Measurements from ENCODE around the gene NOXRED1.

DNA sequence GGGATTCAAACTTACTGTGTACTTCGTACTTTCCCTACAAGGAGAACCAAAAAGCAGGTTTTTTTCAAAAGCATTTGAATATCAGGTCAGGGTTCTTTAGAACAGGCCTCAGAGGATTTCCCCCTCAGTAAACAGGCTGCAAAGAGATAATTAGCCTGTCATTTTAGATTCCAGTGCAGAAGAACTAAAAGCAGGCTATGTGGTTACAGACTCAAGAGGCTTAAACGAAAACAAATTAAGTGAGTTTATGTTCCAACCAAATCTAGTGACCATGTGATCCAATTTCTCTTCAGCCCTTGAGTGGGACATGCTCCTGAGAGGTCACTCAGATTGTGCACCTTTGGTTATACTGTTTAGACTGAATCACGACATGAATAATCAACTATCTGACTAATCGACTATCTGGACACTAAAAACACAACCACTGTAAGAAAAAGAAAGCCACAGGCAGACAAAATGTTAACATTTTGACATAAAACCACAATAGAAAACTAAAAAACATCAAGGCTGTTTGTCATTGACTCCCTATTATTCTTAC is 51.0 kb downstream of the NOXRED1 start:
- TF ChIP-seq, protein P1, sequence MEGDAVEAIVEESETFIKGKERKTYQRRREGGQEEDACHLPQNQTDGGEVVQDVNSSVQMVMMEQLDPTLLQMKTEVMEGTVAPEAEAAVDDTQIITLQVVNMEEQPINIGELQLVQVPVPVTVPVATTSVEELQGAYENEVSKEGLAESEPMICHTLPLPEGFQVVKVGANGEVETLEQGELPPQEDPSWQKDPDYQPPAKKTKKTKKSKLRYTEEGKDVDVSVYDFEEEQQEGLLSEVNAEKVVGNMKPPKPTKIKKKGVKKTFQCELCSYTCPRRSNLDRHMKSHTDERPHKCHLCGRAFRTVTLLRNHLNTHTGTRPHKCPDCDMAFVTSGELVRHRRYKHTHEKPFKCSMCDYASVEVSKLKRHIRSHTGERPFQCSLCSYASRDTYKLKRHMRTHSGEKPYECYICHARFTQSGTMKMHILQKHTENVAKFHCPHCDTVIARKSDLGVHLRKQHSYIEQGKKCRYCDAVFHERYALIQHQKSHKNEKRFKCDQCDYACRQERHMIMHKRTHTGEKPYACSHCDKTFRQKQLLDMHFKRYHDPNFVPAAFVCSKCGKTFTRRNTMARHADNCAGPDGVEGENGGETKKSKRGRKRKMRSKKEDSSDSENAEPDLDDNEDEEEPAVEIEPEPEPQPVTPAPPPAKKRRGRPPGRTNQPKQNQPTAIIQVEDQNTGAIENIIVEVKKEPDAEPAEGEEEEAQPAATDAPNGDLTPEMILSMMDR (IDR thresholded peaks at IDR 0.05) = no peak
- no peak for TF ChIP-seq EZH2 (IDR thresholded peaks at IDR 0.05; ENCODE audit: borderline replicate concordance, insufficient read depth, low read depth, low read length, poor library complexity, severe bottlenecking)

Measured in B cell (primary cell).